SK-N-SH treated with all-trans-retinoic acid at 6 μM for 48 hours (cell line): Measurements from ENCODE around the gene DSC3.
"Not testable (repeated sequence)": the region's sequence is repeated elsewhere in the genome, so short reads cannot be mapped to it uniquely, and the experiment has no call there.

Experiments used
- ARNTL ChIP-seq: fragments of 450-650 bp; formaldehyde crosslinking; IDR thresholded peaks from 2 replicates; pipeline ENCODE4 v1.5.0; 2020; ENCODE audit warnings: low read depth, mild to moderate bottlenecking, moderate library complexity, borderline replicate concordance
- CREB5 ChIP-seq: fragments of 250-450 bp; sonication (Bioruptor Pico); IDR thresholded peaks from 2 replicates; pipeline ENCODE4 v1.5.1; 2020; ENCODE audit warnings: low read depth, mild to moderate bottlenecking, moderate library complexity
- CSDC2 ChIP-seq: fragments of 250-450 bp; sonication (Bioruptor Pico); IDR thresholded peaks from 2 replicates; pipeline ENCODE4 v1.5.0; 2020; ENCODE audit warnings: mild to moderate bottlenecking, moderate library complexity
- CSRNP3 ChIP-seq: fragments of 250-450 bp; sonication (Bioruptor Pico); IDR thresholded peaks from 2 replicates; pipeline ENCODE4 v1.5.1; 2021; ENCODE audit warnings: mild to moderate bottlenecking, moderate library complexity
- ESRRG ChIP-seq: fragments of 250-450 bp; sonication (Bioruptor Pico); IDR thresholded peaks from 2 replicates; pipeline ENCODE4 v1.6.1; 2021; ENCODE audit warnings: mild to moderate bottlenecking
- OSR1 ChIP-seq: fragments of 250-450 bp; sonication (Bioruptor Pico); IDR thresholded peaks from 2 replicates; pipeline ENCODE4 v1.8.0; 2022; ENCODE audit warnings: moderate library complexity, mild to moderate bottlenecking, inconsistent platforms
- PATZ1 ChIP-seq: fragments of 250-450 bp; sonication (Bioruptor Pico); IDR thresholded peaks from 2 replicates; pipeline ENCODE4 v1.8.0; 2020; ENCODE audit warnings: mild to moderate bottlenecking, moderate library complexity, borderline replicate concordance
- RARB ChIP-seq: fragments of 250-450 bp; sonication (Bioruptor Pico); IDR thresholded peaks from 2 replicates; pipeline ENCODE4 v1.8.0; 2021; ENCODE audit warnings: mild to moderate bottlenecking, moderate library complexity
- ZC3H10 ChIP-seq: fragments of 250-450 bp; sonication (Bioruptor Pico); IDR thresholded peaks from 2 replicates; pipeline ENCODE4 v1.5.1; 2021; ENCODE audit warnings: mild to moderate bottlenecking, moderate library complexity
- ZFP3 ChIP-seq: fragments of 250-450 bp; sonication (Bioruptor Pico); IDR thresholded peaks from 2 replicates; pipeline ENCODE4 v1.5.0; 2020; ENCODE audit warnings: mild to moderate bottlenecking, moderate library complexity
- ZFP30 ChIP-seq: fragments of 450-650 bp; formaldehyde crosslinking; IDR thresholded peaks from 2 replicates; pipeline ENCODE4 v1.5.0; 2022; ENCODE audit warnings: mild to moderate bottlenecking, moderate library complexity
- ZNF565 ChIP-seq: fragments of 450-650 bp; formaldehyde crosslinking; conservative IDR thresholded peaks from 2 replicates; pipeline ENCODE4 v1.5.0; 2020; ENCODE audit warnings: low read depth, mild to moderate bottlenecking, moderate library complexity
- ZNF70 ChIP-seq: fragments of 450-650 bp; formaldehyde crosslinking; IDR thresholded peaks from 2 replicates; pipeline ENCODE4 v1.5.0; 2020; ENCODE audit warnings: mild to moderate bottlenecking, moderate library complexity
- ZNF8 ChIP-seq: fragments of 450-650 bp; formaldehyde crosslinking; IDR thresholded peaks from 2 replicates; pipeline ENCODE4 v1.5.0; 2020; ENCODE audit warnings: mild to moderate bottlenecking, moderate library complexity

DNA sequence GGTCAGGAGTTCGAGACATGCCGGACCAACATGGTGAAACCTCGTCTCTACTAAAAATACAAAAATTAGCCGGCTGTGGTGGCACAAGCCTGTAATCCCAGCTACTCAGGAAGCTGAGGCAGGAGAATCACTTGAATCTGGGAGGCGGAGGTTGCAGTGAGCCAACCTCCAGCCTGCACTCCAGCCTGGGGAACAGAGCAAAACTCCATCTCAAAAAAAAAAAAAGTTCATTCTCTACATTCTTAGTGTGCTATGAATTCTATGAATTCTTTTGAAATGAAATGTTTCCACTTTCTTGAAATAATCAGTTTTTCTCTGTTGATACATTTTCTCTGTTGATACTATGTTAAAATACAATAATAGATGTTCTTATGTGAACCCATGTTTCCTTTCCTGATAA is 4.9 kb downstream of the DSC3 start:
- TF ChIP-seq ARNTL (CRISPR knock-in tag); ZFP30; RARB; PATZ1 (CRISPR knock-in tag); CREB5; ZNF565 (CRISPR knock-in tag); ZFP3 (CRISPR knock-in tag); ESRRG (CRISPR knock-in tag); OSR1 (CRISPR knock-in tag); ZNF8; ZC3H10 (CRISPR knock-in tag); ZNF70 (CRISPR knock-in tag); CSRNP3 (CRISPR knock-in tag); CSDC2: not testable (repeated sequence)
